Islet of Langerhans (tissue), 1 donor: ENCODE measurements around the gene PAN3.
"Not testable (repeated sequence)": the region's sequence is repeated elsewhere in the genome, so short reads cannot be mapped to it uniquely, and the experiment has no call there.

ENCODE experiments used
- FAIRE-seq: peaks from one replicate; lab custom pipeline; 2011; peaks lifted over from hg19 to GRCh38; lab: Jason Lieb, UNC

Gene PAN3, protein sequence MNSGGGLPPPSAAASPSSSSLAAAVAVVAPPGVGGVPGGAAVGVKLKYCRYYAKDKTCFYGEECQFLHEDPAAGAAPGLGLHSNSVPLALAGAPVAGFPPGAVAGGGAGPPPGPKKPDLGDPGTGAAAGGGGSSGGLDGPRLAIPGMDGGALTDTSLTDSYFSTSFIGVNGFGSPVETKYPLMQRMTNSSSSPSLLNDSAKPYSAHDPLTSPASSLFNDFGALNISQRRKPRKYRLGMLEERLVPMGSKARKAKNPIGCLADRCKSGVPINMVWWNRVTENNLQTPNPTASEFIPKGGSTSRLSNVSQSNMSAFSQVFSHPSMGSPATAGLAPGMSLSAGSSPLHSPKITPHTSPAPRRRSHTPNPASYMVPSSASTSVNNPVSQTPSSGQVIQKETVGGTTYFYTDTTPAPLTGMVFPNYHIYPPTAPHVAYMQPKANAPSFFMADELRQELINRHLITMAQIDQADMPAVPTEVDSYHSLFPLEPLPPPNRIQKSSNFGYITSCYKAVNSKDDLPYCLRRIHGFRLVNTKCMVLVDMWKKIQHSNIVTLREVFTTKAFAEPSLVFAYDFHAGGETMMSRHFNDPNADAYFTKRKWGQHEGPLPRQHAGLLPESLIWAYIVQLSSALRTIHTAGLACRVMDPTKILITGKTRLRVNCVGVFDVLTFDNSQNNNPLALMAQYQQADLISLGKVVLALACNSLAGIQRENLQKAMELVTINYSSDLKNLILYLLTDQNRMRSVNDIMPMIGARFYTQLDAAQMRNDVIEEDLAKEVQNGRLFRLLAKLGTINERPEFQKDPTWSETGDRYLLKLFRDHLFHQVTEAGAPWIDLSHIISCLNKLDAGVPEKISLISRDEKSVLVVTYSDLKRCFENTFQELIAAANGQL

DNA sequence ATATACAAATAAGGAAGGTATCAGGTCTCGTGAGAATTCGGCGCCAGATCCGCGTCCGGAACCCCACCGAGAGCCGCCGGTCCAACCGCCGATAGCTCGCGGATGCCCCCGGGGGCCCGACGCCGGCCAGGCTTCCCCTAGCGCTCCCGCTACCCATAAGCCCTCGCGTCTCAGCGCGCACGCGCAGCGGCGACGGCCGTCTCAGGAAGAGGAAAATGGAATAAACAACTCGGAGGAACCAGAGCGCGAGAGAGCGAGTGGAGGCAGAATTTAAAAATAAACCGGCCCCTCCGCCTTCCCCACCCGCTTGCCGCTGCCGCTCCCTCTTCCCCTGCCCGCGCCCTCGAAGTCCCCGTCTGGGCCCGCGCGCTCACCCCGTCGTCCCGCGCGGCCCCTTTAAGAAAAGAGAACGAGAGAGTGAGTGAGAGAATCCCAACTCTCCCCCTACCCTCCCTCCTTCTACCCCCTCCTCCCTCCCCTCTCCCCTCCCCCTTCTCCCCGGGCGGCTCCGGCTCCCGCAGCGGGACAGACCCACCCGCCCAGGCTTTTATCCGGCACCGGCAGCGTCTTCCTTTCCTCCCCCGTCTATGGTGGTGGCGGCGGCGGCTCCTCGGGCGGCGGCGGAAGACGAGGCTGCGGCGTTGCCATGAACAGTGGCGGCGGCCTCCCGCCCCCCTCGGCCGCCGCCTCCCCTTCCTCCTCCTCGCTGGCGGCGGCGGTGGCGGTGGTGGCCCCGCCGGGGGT lies at the start of gene PAN3:
Gene PAN3, plus strand, starts transcription at position 534 of the 744 bp plus-strand sequence. Its CDS starts 113 bp downstream, at position 647.
- no peak for FAIRE-seq

DNA sequence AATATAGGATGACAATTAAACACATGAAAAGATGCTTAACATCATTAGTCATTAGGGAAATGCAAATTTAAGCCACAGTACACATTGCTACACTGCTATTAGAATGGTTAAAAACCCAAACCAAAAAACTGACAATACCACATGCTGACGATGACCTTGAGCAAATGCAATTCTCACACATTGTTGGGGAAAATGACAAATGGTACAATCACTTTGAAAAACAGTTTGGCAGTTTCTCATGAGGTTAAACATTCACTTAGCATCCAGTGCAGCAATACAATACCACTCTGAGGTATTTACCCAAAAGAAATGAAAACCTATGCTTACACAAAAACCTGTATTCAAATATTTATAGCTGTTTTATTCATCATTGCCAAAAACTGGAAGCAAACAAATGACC lies 49.3 kb upstream of the PAN3 start:
- FAIRE-seq, result no peak

DNA sequence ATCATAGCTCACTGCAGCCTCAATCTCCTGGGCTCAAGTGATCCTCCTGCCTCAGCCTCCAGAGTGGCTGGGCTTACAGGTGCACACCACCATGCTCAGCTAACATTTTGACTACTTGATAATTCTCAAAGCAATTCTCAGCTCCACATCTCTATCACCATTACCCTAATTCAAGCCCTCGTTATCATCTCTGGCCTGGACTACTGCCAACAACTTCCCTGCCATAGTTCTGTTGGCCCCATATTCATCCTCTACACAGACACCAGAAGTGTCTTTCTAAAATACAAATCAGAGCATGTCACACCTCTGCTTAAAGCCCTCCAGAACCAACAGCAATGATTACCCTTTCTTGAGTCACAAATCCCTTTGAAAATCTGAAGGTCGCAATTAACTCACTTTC lies 45.9 kb upstream of the PAN3 start:
- FAIRE-seq, result no peak

DNA sequence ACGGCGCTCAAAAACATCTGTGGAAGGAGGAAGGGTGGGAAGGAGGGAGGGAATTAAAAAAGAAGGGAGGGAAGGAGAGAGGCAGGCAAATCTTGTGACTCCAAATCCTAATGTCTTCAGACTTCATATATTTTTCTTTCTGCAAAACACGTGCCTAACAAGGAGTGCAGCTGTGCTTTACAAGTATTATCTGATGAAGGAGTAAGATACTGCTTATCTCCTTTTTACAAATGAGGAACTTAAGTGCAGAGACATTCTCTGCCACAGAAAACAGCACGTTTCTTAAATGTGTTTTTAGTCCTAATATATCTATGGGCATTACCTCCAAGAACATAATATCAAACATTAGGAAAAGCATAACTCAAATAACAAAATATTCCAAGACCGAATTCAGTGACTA lies 44.5 kb upstream of the PAN3 start:
- FAIRE-seq, result no peak

DNA sequence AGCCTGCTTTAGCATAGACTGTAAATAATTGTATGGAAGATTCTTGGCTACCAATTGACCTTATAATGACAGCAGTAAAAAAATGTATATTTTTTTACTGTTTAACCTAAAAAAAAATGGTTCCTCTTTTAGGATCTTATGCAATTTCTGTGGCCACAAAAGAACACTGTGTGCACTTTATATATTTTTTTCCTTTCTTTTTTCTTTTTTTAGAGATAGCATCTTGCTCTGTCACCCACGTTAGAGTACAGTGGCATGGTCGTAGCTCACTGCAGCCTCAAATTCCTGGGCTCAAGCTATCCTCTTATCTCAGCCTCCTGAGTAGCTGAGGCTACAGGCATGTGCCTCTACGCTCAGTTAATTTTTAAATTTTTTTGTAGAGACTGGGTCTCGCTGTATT lies 44.0 kb upstream of the PAN3 start:
- FAIRE-seq, result no peak

DNA sequence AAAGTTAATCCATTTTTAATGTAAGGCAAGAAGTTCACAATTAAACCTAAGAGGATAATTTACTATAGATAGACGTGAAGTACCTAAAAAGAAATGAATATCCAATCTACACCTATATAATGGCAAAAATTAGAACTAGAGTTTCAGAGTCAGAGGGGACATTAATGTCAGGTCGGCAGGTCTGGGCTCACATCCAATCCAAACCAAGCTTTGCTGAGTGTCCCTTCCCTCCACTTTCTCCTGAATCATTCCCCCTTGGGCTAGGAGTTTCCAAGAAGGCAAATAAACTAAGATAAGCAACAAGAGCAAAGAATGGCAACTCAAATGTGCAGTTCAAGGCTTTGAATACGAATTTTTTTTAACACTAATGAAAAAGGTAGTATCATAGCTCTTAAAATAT lies 40.8 kb upstream of the PAN3 start:
- FAIRE-seq, result no peak

DNA sequence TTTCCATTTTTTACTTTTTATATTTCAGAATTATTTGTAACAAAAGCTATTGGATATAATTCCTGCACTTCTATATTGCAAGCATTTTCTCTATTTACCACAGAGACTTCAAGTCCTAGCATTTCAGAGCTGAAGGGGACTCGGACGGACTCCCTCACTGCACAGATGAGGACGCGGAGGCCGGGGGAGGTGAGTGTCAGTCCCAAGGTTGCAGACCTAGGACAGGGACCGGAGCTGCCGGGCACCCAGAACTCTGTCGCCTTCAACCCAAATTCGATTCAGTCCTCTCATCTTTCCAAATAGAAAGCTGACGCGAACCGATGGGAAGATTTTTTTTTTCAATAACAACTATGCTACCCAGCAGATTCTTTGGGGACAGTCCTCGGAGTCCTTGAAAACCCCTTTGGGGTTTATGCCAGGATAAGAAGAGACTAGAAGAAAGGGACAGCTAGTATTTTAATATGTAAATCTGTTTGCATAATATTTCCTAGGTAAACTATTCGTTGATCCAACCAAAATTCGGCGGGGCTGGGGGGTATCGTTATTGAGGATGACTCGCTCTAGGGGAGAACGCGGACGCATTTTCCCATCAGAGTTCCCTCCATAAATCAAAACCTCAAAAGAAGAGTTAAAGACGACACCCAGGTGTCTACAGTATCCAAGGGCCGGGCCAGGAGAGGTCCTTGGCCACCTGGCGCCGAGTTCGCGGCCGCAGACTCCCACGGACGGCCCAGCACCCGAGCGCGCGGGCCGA lies 38.8 kb upstream of the PAN3 start:
- FAIRE-seq, result no peak

DNA sequence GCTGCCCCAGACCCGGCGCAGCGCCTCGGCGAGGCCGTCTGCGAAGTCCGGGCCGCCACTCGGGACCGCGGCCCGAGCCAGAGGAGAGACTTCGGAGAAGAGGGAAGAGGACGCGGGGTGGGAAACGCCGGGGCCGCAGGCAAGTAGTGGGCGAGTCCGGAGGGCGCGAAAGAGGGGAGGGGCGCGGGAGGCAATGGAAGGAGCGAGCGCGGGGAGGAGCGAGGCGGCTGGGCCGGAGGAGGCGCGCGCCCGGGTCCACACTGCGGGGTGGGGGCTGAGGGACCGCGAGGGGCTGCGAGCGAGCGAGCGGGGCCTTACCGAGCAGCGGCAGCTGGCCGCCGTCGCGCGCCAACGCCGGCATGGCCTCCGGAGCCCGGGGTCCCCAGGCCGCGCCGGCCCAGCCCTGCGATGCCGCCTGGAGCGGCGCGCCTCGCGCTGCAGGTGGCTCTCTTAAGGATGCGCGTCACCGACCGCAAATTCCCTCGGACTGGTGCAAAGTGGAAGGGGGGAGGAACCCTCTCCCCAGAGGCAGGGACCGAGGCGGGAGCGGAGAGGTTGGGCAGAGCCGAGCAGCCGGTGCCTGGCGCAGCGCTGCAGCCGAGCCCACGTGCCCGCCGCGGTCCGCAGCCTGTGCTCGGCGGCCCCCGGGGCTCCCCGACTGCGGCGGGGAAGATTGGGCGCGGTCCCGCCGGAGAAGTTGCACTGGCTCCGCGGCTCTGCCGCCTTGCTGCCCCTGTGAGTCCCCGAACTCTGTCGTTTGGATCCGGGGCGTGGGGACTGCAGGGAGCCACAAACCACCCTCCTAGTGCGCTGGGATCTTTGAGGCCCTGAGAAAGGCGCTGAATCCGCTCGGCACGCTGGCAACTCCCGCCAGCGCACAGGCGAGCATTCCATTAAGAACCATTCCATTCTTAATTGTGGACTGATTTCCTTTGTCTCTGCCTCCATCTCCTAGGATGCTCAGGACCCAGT lies 37.9 kb upstream of the PAN3 start, which contains the start of gene FLT3:
Gene FLT3, minus strand, starts transcription at position 427 of the 972 bp plus-strand sequence. Its CDS starts 66 bp downstream, at position 361.
- no peak for FAIRE-seq

DNA sequence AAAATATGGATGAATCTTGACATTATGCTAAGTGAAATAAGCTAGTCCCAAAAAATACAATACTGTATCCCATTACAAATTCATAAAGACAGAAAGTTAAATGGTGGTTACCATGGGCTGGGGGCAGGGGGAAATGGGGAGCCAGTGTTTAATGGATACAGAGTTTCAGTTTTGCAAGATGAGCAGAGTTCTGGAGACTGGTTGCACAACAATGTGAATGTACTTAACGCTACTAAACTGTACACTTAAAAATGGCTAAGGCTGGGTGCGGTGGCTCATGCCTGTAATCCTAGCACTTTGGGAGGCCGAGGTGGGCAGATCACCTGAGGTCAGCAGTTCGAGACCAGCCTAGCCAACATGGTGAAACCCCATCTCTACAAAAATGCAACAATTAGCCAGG lies 36.5 kb upstream of the PAN3 start:
- not testable (repeated sequence) for FAIRE-seq

DNA sequence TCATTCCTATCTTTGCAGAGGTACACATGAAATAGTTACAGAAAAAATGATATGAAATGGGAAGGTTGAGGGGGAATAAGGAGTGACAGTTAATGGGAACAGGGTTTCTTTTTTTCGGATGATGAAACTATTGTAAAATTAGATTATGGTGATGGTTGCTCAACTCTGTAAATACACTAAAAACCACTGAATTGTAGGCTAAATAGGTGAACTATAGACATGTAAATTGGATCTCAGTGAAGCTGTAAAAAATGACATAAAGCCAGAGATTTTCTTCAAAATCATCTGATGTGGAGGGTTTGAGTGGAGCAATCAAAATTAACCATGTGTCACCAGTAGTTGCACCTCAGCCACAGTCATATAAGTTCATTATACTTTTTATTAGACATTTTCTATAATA lies 31.4 kb upstream of the PAN3 start:
- FAIRE-seq, result no peak

DNA sequence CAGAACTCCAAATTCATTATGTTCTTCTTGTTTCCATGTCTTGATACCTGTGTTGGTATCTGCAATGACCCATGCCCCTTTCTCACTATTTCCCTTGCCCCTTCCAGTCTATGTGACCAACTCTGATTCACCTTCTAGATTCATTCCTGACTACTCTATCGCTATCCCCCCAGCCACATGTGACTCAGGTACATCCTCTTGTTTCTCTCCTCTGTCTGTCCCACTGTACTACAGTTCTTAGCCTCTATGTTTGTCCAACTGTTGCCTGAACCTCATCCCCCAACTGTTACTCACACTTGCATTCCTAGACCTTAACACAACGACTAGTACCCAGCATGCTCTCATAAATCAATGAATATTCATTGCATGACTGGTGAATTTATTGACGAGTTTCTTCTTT lies 27.9 kb upstream of the PAN3 start:
- no peak for FAIRE-seq

DNA sequence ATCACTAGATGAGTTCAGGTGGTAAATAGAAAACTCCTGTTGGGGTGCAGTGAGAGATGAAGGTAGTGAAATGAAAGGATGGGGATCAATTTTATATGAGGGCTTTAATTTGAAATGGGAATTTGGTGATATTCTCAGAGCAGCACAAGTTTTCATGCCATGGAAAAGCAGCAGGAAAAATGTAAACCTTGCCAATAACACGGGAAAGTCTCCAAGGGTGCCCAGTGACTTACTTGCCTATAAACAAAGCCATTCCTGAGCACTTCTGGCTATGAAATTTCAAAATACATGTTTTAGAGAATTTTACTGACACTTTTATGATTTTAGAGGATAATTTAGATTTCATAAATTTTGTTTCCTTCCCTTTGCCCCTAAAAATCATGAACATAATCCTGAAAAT lies 21.6 kb upstream of the PAN3 start:
- no peak for FAIRE-seq

DNA sequence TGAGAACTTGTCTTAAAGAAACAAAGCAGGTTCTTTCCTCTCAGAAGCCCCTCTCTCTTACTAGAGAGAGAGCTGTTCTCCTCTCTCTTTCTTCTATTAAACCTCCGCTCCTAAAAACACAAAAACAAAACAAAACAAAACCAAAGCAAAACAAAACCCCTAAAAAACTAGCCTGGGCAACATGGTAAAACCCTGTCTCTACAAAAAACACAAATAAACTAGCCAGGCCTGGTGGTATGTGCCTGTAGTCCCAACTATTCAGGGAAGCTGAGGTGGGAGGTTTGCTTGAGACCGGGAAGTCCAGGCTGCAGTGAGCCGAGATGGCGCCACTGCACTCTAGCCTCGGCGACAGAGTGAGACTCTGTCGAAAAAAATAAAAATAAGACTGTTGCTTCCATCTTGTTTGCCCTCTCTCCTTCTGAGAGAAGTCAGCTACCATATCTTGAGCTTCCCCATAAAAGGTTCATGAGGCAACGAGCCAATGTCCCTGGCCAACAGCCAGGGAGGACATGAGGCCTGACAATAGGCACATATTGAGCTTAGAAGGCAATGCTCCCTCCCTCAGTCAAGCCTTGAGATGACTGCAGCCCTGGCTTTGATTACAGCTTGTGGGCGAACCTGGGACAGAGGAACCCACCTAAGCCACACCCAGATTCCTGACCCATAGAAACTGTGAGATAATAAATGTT lies 20.5 kb upstream of the PAN3 start:
- FAIRE-seq, result no peak

DNA sequence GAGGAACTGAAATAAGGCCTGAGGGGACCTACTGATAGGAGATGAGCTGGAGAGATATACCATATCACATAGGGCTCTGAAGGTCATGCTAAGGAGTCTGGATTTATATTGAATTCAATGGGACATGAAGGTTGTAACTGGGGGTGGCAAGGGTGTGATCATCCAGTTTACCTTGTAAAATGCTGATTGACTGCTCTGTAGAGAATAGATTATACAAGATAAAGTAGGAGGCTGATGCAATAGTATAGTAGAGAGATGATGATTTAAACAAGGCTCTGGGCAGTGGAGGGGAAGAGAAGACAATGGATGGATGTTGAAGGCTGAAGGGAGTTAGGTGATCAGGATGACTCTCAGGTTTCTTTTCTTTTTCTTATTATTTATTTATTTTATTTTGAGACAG lies 18.0 kb upstream of the PAN3 start:
- FAIRE-seq, result no peak

DNA sequence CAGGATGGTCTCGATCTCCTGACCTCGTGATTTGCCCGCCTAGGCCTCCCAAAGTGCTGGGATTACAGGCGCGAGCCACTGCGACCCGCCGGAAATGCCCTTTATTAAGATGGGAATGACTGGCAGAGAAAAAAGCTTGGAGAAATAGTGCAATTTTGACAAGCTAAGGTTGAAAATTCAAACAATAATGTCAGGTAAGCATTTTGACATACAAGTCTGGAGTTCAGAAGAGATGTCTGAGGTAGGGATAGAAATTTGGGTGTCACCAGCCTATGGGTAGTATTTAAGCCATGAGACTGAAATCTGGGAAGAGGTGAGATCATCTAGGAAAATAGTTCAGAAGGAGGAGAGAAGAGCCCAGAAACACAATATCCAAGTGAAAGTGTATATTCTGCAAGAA lies 17.1 kb upstream of the PAN3 start:
- FAIRE-seq, result no peak

DNA sequence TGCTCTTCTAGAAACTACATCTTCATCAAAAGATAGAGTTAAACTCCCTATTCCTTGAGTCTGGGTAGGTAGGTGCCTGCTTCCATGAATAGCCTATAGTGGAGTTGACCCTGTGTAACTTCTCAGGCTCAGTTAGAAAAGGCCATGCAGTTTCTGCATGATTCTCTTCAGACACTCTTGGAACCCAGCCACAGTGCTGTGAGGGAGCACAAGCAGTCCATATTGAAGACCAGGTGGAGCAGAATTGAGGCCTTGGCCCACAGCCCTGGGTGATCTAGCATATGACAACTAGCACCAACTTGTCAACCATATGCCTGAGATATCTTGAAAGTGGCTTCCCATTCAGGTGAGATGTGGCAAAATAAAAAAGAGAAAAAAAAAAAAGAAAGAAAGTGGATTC lies 10.3 kb upstream of the PAN3 start:
- no peak for FAIRE-seq

DNA sequence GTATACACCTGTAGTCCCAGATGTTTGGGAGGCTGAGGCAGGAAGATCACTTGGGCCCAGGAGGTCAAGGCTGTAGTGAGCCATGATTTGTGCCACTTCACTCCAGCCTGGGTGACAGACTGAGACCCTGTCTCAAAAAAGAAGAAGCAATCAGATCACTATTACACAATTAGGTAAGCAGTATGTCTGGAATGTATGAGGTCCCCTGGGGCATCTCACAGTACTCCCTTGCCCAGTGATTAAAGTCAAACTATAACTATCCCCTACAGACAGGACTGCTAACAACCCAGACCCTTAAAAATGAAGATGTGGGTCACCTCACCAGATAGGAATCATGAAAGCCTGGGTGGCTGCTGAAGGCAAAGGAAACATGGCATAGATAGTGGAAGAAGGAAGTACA lies 9.4 kb upstream of the PAN3 start:
- no peak for FAIRE-seq

DNA sequence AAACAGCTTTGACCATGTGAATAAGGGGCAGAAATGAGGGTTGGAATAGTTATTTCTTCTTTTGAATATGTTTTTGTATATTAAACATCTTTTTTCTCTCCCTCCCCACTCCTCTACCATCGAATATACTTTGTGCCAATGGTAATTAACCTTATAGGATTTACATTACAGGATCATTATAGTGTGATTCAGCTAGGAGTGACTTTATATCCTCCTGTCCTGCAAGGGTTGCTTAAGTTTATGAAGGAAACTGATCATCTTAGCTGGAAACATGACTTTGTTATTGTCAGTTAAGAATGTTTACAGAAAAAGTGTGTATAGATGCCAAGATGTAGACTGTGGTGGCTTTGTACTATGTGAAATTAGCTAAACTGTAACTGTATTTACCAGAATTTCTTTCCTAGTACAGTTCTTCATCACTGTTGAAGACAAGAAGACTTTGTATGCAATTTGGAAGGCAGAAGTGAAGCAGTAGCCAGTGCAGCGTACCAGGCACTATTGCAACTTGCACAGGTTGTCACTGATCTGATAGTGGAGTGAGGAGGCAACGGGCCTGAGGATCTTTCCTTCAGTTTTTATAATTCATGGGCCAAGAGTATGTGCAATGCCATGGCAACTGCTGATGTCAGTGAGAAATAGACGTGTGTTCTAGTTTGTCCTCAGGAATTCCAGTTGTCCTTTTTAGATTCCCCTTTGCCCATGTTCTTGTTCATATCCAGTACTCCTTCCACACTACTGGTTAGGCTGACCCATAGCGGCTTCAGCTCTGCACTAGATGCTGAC lies 8.2 kb upstream of the PAN3 start:
- FAIRE-seq, result no peak

DNA sequence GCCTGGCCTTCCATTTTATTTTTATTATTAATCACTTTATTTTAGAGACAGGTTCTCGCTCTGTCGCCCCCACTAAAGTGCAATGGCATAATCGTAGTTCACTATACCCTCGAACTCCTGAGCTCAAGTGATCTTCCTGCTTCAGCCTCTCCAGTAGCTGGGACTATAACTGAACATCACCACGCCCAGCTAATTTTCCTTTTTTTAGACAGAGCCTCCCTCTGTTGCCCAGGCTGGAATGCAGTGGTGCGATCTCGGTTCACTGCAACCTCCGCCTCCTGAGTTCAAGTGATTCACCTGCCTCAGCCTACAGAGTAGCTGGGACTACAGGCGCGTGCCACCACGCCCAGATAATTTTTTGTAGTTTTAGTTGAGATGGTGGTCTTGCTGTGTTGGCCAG lies 6.7 kb upstream of the PAN3 start:
- no peak for FAIRE-seq
